B cell (primary cell): Measurements from ENCODE around the gene CEP112. TPM values are rescaled to one million over a fixed set of nuclear protein-coding genes. Genes with fewer than 3 reads are reported as not detected.

Experiments used
- ATAC-seq: fragments of 200-7000 bp; cut with Tn5 transposase; one replicate; pipeline ENCODE4 v1.10.0; 2021; ENCODE audit warnings: low read depth, mild to moderate bottlenecking, moderate number of reproducible peaks, moderate library complexity
- CTCF ChIA-PET: fragments of 350-600 bp; sonication (Branson Sonifier 250); formaldehyde crosslinking; loops from one replicate; lab custom pipeline; 2021; ENCODE audit warnings: antibody characterized with exemption, inconsistent platforms; lab: Charles Lee
- POLR2A ChIA-PET: fragments of 350-600 bp; sonication (Branson Sonifier 250); formaldehyde crosslinking; loops from one replicate; lab custom pipeline; 2021; ENCODE audit warnings: antibody characterized with exemption; lab: Charles Lee
- DNase-seq: peaks from one replicate; pipeline ENCODE4 v3.0.0; 2013
- H2AFZ ChIP-seq: 2 replicates; pipeline ENCODE4 v1.6.1; 2012; ENCODE audit warnings: mild to moderate bottlenecking, low read depth, low read length; ENCODE audit not compliant: insufficient read depth, poor library complexity, severe bottlenecking
- H3K27ac ChIP-seq, 2 donors: 1 replicate in 1 of 2; 2 replicates in 1 of 2; pipeline ENCODE4 v1.5.1; 2012 to 2013; ENCODE audit warnings: low read length in 2 of 2, mild to moderate bottlenecking in 2 of 2, moderate library complexity in 1 of 2
- H3K27me3 ChIP-seq, 4 experiments: fragments of 200-600 bp in 1 of 4; sonication (generic) in 1 of 4; replicated peaks in 1 of 4; 1 replicate in 2 of 4; 2 replicates in 2 of 4; pipeline versions ENCODE4 v1.6.1 to v1.7.0; 2013 to 2016; ENCODE audit warnings: low read length in 3 of 4, mild to moderate bottlenecking in 2 of 4, mixed read lengths in 1 of 4, moderate library complexity in 1 of 4; ENCODE audit not compliant: insufficient read depth in 4 of 4, control insufficient read depth in 3 of 4; ENCODE audit errors: control extremely low read depth in 1 of 4
- H3K36me3 ChIP-seq, 2 experiments: replicated peaks in 1 of 2; 1 replicate in 1 of 2; 2 replicates in 1 of 2; pipeline versions ENCODE4 v1.6.1 to v1.7.1; 2013; ENCODE audit warnings: low read length in 1 of 2; ENCODE audit not compliant: insufficient read depth in 2 of 2, control insufficient read depth in 1 of 2; ENCODE audit errors: control extremely low read depth in 1 of 2, extremely low read depth in 1 of 2
- H3K4me1 ChIP-seq, 2 donors: fragments of 200-600 bp in 1 of 2; sonication (generic) in 1 of 2; 1 replicate in 1 of 2; 2 replicates in 1 of 2; pipeline versions ENCODE4 v1.5.1 to v1.6.1; 2013 to 2017; ENCODE audit warnings: low read length in 2 of 2; ENCODE audit not compliant: control insufficient read depth in 2 of 2, insufficient read depth in 2 of 2
- H3K4me2 ChIP-seq: replicated peaks from 2 replicates; pipeline ENCODE3; 2012; ENCODE audit warnings: mild to moderate bottlenecking, low read depth, low read length; ENCODE audit not compliant: poor library complexity, severe bottlenecking
- H3K4me3 ChIP-seq, 5 experiments: fragments of 200-600 bp in 1 of 5; sonication (generic) in 1 of 5; 1 replicate in 3 of 5; 2 replicates in 2 of 5; pipeline versions ENCODE4 v1.5.1 to v1.7.0; 2011 to 2016; ENCODE audit warnings: low read length in 4 of 5, mild to moderate bottlenecking in 4 of 5, low read depth in 2 of 5, control low read depth in 1 of 5, moderate library complexity in 1 of 5; ENCODE audit not compliant: insufficient read depth in 1 of 5; ENCODE audit errors: control extremely low read depth in 1 of 5, extremely low read depth in 1 of 5
- H3K79me2 ChIP-seq: fragments of 200-600 bp; sonication (generic); one replicate; pipeline ENCODE4 v1.6.0; 2016; ENCODE audit warnings: low read length; ENCODE audit not compliant: control insufficient read depth, insufficient read depth
- H3K9ac ChIP-seq: fragments of 200-600 bp; sonication (generic); 2 replicates; pipeline ENCODE4 v1.6.1; 2017; ENCODE audit warnings: mild to moderate bottlenecking, low read length, moderate library complexity
- H3K9me3 ChIP-seq, 3 donors: one replicate each; pipeline versions ENCODE4 v1.6.1 to v1.7.1; 2013; ENCODE audit warnings: low read length in 2 of 3; ENCODE audit not compliant: control insufficient read depth in 2 of 3, insufficient read depth in 1 of 3; ENCODE audit errors: control extremely low read depth in 1 of 3
- H4K20me1 ChIP-seq: 2 replicates; pipeline ENCODE4 v1.6.0; 2012; ENCODE audit warnings: mild to moderate bottlenecking, low read length; ENCODE audit not compliant: insufficient read depth, control insufficient read depth, poor library complexity, severe bottlenecking
- H3K27ac Mint-ChIP-seq: one replicate; pipeline ENCODE4 v1.8.0; 2021; ENCODE audit warnings: mixed read lengths
- H3K27me3 Mint-ChIP-seq: one replicate; pipeline ENCODE4 v1.8.0; 2021; ENCODE audit warnings: mixed read lengths
- H3K4me1 Mint-ChIP-seq: one replicate; pipeline ENCODE4 v1.8.0; 2021; ENCODE audit warnings: mixed read lengths
- H3K4me3 Mint-ChIP-seq: one replicate; pipeline ENCODE4 v1.8.0; 2021; ENCODE audit warnings: mixed read lengths
- H3K9me3 Mint-ChIP-seq: one replicate; pipeline ENCODE4 v1.8.0; 2022; ENCODE audit warnings: mixed read lengths; ENCODE audit not compliant: insufficient read depth
- CTCF ChIP-seq: fragments of 200-600 bp; IDR thresholded peaks from one replicate; pipeline ENCODE4 v1.8.0; 2022; ENCODE audit warnings: antibody characterized with exemption, mild to moderate bottlenecking
- EZH2 ChIP-seq: IDR thresholded peaks from 2 replicates; pipeline ENCODE4 v1.6.1; 2012; ENCODE audit warnings: borderline replicate concordance, low read depth, mild to moderate bottlenecking, moderate library complexity, low read length; ENCODE audit not compliant: insufficient read depth, poor library complexity, severe bottlenecking
- WGBS: methylation state at CpG from one replicate; pipeline ENCODE4 v1.1.5; 2013; ENCODE audit warnings: missing lambda C conversion rate; ENCODE audit not compliant: insufficient coverage; 5-methylcytosine and 5-hydroxymethylcytosine counted together
- intact Hi-C: fragments of 100-400 bp; cut with micrococcal nuclease; formaldehyde crosslinking; loops from one replicate; pipeline ENCODE4 v1.10.0; 2022
- polyA plus RNA-seq: library from polyadenylated mRNA; depleted of rRNA; stranded (reverse); fragments of >200 nt; gene quantifications from 2 replicates; pipeline ENCODE4 v1.2.3, GENCODE V29; 2012
- total RNA-seq, 2 donors: library from RNA; stranded (reverse); fragments of 120-200 nt in 1 of 2; gene quantifications; 1 replicate in 1 of 2; 2 replicates in 1 of 2; pipeline versions ENCODE4 v1.2.3 to v1.2.4, GENCODE V29; 2013 to 2022

Gene CEP112
- total and polyA plus RNA-seq, 2 donors (not counting 1 experiment from before 2014, with no cell fraction given), result 0.57 to 4.6 TPM

DNA sequence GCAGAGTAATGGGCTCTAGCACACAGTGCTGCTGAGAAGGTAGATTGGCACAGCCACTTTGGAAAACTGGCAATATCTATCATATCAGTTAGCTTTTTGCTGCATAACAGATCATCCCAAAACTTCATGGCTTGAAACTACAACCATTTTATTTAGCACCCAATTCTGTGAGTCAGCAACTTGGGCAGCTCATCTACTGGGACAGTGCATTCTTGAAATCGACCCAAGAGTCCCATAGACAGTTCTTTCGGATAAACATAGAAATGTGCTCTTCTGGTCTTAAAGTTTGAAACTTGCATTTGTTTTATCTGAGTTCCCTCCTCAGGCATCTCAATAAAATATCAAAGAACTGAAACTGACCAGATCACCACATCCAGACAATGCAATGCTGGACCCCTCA, 76.7 kb downstream of the CEP112 start:
- H3K4me1 Mint-ChIP-seq, result no peaks in the 10 kb centered on the region
- Histone ChIP-seq H2AFZ (no peak overlapping the region), H3K79me2 (no peaks in the 10 kb centered on the region), H3K4me2 (no peak overlapping the region), H3K4me3 (no peak overlapping the region), H3K36me3 (no peaks in the 10 kb centered on the region), H4K20me1 (no peaks in the 10 kb centered on the region), H3K4me1 (no peaks in the 10 kb centered on the region), H3K27me3 (no peaks in the 10 kb centered on the region), H3K9me3 (no peaks in the 10 kb centered on the region), H3K27ac (no peak overlapping the region), H3K9ac (no peak overlapping the region)
- ATAC-seq (no peak), DNase-seq (no peak)
- peaks cover 4% of the 10 kb centered on the region for H3K9me3 Mint-ChIP-seq
- H3K27me3 Mint-ChIP-seq, result peaks cover 6% of the 10 kb centered on the region
- ChIA-PET CTCF (no interaction called here), POLR2A (no interaction called here)
- no peak overlapping the region for H3K4me3 Mint-ChIP-seq
- TF ChIP-seq EZH2 (no peak), CTCF (no peak)
- intact Hi-C loops, result no loop called here
- H3K27ac Mint-ChIP-seq, result no peak overlapping the region
- 71% methylated on average over 1 of the region's 2 CpGs for WGBS

GRCh38 chr17:66114609-66115008, 77.3 kb downstream of the CEP112 start:
- Histone ChIP-seq H4K20me1 (no peaks in the 10 kb centered on the region), H3K27me3 (no peaks in the 10 kb centered on the region), H3K27ac (no peak overlapping the region), H3K4me1 (no peaks in the 10 kb centered on the region), H3K79me2 (no peaks in the 10 kb centered on the region), H2AFZ (no peak overlapping the region), H3K9ac (no peak overlapping the region), H3K9me3 (peaks cover 0 to 2% (median 0%) of the 10 kb centered on the region in 3 donors), H3K4me2 (no peak overlapping the region), H3K4me3 (no peak overlapping the region), H3K36me3 (no peaks in the 10 kb centered on the region)
- ChIA-PET POLR2A (no interaction called here), CTCF (no interaction called here)
- intact Hi-C loops, result no loop called here
- Mint-ChIP-seq H3K4me3 (no peak overlapping the region), H3K9me3 (peaks cover 2% of the 10 kb centered on the region), H3K27me3 (peaks cover 6% of the 10 kb centered on the region), H3K27ac (no peak overlapping the region), H3K4me1 (no peaks in the 10 kb centered on the region)
- DNase-seq, result no peak
- WGBS, result no CpG with 5 or more reads among the region's 2 CpGs
- ATAC-seq, result no peak
- no peak for TF ChIP-seq EZH2
